ENCODE measurements around the gene MMP23B. TPM values are rescaled to one million over a fixed set of nuclear protein-coding genes. Genes with fewer than 3 reads are reported as not detected.

The MMP23B gene
- total RNA-seq, 2 donors from 2014 or later = 3.0 to 5.8 TPM

GRCh38 chr1:1619917-1620361 is 12.0 kb upstream of the MMP23B start:
- intact Hi-C loops (cut with DNase I) = no loop called here
- Histone ChIP-seq H3K27me3 (no peaks in the 10 kb centered on the region), H3K36me3 (no peaks in the 10 kb centered on the region), H3K4me3 (no peak overlapping the region), H3K27ac (no peak overlapping the region), H3K9ac (ENCODE audit: low read depth in 2 of 2, low read length in 2 of 2) (no peak overlapping the region), H3K9me3 (no peaks in the 10 kb centered on the region), H3K4me1 (peaks cover 7% of the 10 kb centered on the region)
- no peak for DNase-seq
- TF ChIP-seq CTCF (IDR thresholded peaks at IDR 0.05) = no peak

- no peaks in the 10 kb centered on the region for H3K36me3 ChIP-seq
- no peaks in the 10 kb centered on the region for H3K27me3 ChIP-seq
- intact Hi-C loops (cut with DNase I) = no loop called here
- no peak for TF ChIP-seq CTCF (IDR thresholded peaks at IDR 0.05)
- H3K4me1 ChIP-seq = peaks cover 7% of the 10 kb centered on the region
- no peaks in the 10 kb centered on the region for H3K9me3 ChIP-seq
- H3K4me3 ChIP-seq = no peak overlapping the region
- no peak overlapping the region for H3K27ac ChIP-seq
- H3K9ac ChIP-seq (ENCODE audit: low read depth in 2 of 2, low read length in 2 of 2) = no peak overlapping the region
- no peak for DNase-seq
Measured at GRCh38 chr1:1620433-1621139, 11.4 kb upstream of the MMP23B start.

GRCh38 chr1:1621173-1622009 is 10.6 kb upstream of the MMP23B start:
- intact Hi-C loops (cut with DNase I) = no loop called here
- Histone ChIP-seq H3K9ac (ENCODE audit: low read depth in 2 of 2, low read length in 2 of 2) (no peak overlapping the region), H3K36me3 (no peaks in the 10 kb centered on the region), H3K9me3 (no peaks in the 10 kb centered on the region), H3K27ac (no peak overlapping the region), H3K4me1 (peaks cover 7% of the 10 kb centered on the region), H3K27me3 (no peaks in the 10 kb centered on the region), H3K4me3 (no peak overlapping the region)
- TF ChIP-seq CTCF (IDR thresholded peaks at IDR 0.05) = no peak
- DNase-seq = no peak

- Histone ChIP-seq H3K4me3 (no peak overlapping the region), H3K4me1 (peaks cover 4% of the 10 kb centered on the region), H3K27me3 (no peaks in the 10 kb centered on the region), H3K27ac (no peak overlapping the region), H3K36me3 (no peaks in the 10 kb centered on the region), H3K9ac (ENCODE audit: low read depth in 2 of 2, low read length in 2 of 2) (no peak overlapping the region), H3K9me3 (no peaks in the 10 kb centered on the region)
- DNase-seq = no peak
- no peak for TF ChIP-seq CTCF (IDR thresholded peaks at IDR 0.05)
- intact Hi-C loops (cut with DNase I) = no loop called here
Measured at GRCh38 chr1:1622010-1622787, 9.8 kb upstream of the MMP23B start.

GRCh38 chr1:1622788-1623094 is 9.2 kb upstream of the MMP23B start:
- TF ChIP-seq CTCF (IDR thresholded peaks at IDR 0.05) = no peak
- DNase-seq = no peak
- no peak overlapping the region for H3K27ac ChIP-seq
- no peaks in the 10 kb centered on the region for H3K9me3 ChIP-seq
- intact Hi-C loops (cut with DNase I) = no loop called here
- H3K4me3 ChIP-seq = no peak overlapping the region
- no peaks in the 10 kb centered on the region for H3K36me3 ChIP-seq
- no peaks in the 10 kb centered on the region for H3K27me3 ChIP-seq
- no peak overlapping the region for H3K9ac ChIP-seq (ENCODE audit: low read depth in 2 of 2, low read length in 2 of 2)
- H3K4me1 ChIP-seq = peaks cover 5% of the 10 kb centered on the region
